Ascending aorta (tissue), 2 donors: Measurements from ENCODE around the gene SLCO3A1. TPM values are rescaled to one million over a fixed set of nuclear protein-coding genes. Genes with fewer than 3 reads are reported as not detected.

Source experiments
- DNase-seq, 2 donors: peaks; one replicate each; pipeline ENCODE4 v3.0.0-alpha.2; 2019; ENCODE audit warnings: low spot score in 2 of 2
- H3K27ac ChIP-seq, 2 donors: fragments of 200-600 bp; sonication (generic); one replicate each; pipeline ENCODE4 v1.5.1; 2016 to 2017; ENCODE audit warnings: mild to moderate bottlenecking in 1 of 2
- H3K27me3 ChIP-seq: fragments of 200-600 bp; sonication (generic); one replicate; pipeline ENCODE4 v1.5.1; 2017
- H3K36me3 ChIP-seq, 2 donors: fragments of 200-600 bp; sonication (generic); one replicate each; pipeline ENCODE4 v1.5.1; 2016
- H3K4me1 ChIP-seq, 2 donors: fragments of 200-600 bp; sonication (generic); one replicate each; pipeline ENCODE4 v1.5.1; 2016 to 2017; ENCODE audit warnings: mild to moderate bottlenecking in 1 of 2
- H3K4me3 ChIP-seq, 2 donors: fragments of 200-600 bp; sonication (generic); one replicate each; pipeline ENCODE4 v1.5.1; 2016 to 2017; ENCODE audit warnings: mild to moderate bottlenecking in 1 of 2
- H3K9me3 ChIP-seq, 2 donors: fragments of 200-600 bp; sonication (generic); one replicate each; pipeline ENCODE4 v1.5.1; 2016
- intact Hi-C: fragments of 100-400 bp; cut with DNase I; formaldehyde crosslinking; loops from one replicate; pipeline ENCODE4 v1.15.1; 2023
- total RNA-seq: library from RNA; depleted of rRNA; stranded (reverse); fragments of >200 nt; gene quantifications from one replicate; pipeline ENCODE4 v1.1.0, GENCODE V29; 2016
- TF ChIP-seq, protein P1 (sequence below), 3 experiments: fragments of 200-600 bp in 2 of 3; fragments of 450-650 bp in 1 of 3; sonication (generic) in 2 of 3; IDR thresholded peaks; one replicate each; pipeline ENCODE4 v1.5.1; 2016 to 2019; ENCODE audit warnings: antibody characterized with exemption in 3 of 3, mild to moderate bottlenecking in 1 of 3, moderate library complexity in 1 of 3

SLCO3A1 gene
- total RNA-seq, 1 donor from 2014 or later: 53.2 TPM

DNA sequence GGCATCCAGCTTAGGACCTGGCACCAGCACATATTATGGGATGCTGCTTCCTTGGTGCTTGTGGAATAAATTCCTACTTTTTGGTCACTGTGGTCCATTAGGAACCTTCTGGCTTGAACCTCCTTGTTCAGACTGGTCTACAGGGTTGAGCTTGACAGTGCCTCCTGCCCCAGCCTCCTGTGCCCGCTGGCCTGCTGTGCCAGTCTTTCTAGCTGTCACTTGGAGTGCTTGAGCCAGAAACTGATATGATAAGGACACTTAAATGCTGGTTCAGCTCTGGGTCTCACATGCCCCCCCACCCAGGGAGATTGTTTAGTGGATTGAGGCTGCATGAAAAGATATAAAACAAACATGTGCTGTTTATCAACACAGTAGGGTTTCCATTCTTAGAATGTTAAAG lies 147.8 kb downstream of the SLCO3A1 start:
- H3K27ac ChIP-seq: no peak overlapping the region
- TF ChIP-seq, protein P1, sequence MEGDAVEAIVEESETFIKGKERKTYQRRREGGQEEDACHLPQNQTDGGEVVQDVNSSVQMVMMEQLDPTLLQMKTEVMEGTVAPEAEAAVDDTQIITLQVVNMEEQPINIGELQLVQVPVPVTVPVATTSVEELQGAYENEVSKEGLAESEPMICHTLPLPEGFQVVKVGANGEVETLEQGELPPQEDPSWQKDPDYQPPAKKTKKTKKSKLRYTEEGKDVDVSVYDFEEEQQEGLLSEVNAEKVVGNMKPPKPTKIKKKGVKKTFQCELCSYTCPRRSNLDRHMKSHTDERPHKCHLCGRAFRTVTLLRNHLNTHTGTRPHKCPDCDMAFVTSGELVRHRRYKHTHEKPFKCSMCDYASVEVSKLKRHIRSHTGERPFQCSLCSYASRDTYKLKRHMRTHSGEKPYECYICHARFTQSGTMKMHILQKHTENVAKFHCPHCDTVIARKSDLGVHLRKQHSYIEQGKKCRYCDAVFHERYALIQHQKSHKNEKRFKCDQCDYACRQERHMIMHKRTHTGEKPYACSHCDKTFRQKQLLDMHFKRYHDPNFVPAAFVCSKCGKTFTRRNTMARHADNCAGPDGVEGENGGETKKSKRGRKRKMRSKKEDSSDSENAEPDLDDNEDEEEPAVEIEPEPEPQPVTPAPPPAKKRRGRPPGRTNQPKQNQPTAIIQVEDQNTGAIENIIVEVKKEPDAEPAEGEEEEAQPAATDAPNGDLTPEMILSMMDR (IDR thresholded peaks at IDR 0.05): no peak

DNA sequence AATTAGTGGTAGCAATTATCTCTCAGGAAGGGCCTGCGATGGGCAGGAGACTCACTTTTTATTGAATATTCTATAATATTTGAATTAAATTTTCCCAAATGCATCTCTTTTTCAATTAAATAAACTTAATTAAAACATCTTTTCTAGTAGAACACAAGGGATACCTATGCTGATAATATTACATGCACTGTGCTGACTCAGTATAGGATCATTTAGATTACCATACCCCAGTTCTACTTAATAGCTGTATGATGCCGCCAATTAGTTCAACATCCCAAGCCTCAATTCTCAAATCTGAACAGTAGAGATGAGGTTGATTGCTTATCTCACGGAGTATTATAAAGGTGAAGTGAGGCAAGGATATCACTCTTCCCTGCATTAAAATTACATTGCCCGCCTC lies 149.2 kb downstream of the SLCO3A1 start:
- H3K36me3 ChIP-seq: no peaks in the 10 kb centered on the region
- H3K4me3 ChIP-seq: no peak overlapping the region
- no peak overlapping the region for H3K27ac ChIP-seq
- H3K27me3 ChIP-seq: no peaks in the 10 kb centered on the region
- DNase-seq: no peak
- TF ChIP-seq, protein P1 (IDR thresholded peaks at IDR 0.05): no peak
- no peaks in the 10 kb centered on the region for H3K4me1 ChIP-seq
- intact Hi-C loops: no loop called here
- H3K9me3 ChIP-seq: no peaks in the 10 kb centered on the region

More for the DNA sequence above, 147.8 kb downstream of the SLCO3A1 start:
- Histone ChIP-seq H3K9me3 (no peaks in the 10 kb centered on the region), H3K4me1 (no peaks in the 10 kb centered on the region), H3K27me3 (no peaks in the 10 kb centered on the region), H3K4me3 (no peak overlapping the region), H3K36me3 (no peaks in the 10 kb centered on the region)
- no peak for DNase-seq
- intact Hi-C loops: no loop called here

DNA sequence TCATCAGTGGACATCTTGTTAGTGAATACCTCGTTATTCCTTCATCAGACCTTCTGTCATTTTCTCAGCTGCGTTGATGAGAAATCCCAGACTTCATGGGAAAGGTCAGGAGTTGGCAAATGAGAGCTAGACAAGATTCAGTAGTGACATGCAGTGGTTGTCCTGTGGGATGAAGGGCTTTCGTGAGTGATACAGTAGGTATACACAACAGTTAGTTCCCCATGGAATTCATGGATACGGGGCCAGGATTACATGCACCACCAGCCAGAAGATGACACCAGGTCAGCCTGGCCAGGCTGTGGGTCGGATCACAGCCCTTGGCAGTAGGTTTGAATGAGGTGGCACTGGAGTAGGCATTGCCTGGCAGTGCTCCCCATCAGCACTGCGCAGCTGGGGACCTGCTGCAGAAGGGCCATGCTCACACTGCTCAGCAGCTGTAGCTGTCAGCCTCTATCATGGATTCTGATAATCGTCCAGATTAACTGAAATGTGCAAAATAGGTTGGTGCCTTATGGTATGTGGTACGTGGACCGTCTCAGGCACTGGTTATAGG lies 150.1 kb downstream of the SLCO3A1 start:
- no peaks in the 10 kb centered on the region for H3K36me3 ChIP-seq
- H3K9me3 ChIP-seq: no peaks in the 10 kb centered on the region
- peaks cover 0 to 3% of the 10 kb centered on the region in 2 donors for H3K4me1 ChIP-seq
- H3K27ac ChIP-seq: no peak overlapping the region
- intact Hi-C loops: no loop called here
- H3K27me3 ChIP-seq: no peaks in the 10 kb centered on the region
- TF ChIP-seq, protein P1 (IDR thresholded peaks at IDR 0.05): no peak
- no peak overlapping the region for H3K4me3 ChIP-seq
- DNase-seq: no peak

DNA sequence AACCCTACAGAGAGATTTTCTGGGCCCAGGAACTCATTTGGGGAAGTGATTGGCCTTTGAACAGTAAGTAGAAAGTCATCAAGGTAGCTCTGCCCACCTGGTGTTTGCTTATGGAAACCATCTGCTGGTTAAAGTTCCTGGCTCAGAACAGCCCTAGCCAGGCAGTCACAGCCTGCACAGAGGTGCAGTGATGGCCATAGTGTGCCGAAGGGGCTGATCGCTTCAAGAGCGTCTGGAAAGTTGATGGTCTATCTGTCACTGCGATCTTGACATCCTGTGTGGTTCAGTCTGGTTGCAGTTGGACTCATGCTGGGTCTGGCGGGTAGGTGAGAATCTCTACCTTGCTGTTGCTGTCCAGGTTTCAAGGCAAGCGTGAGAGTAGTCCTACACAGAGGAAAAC lies 151.6 kb downstream of the SLCO3A1 start:
- Histone ChIP-seq H3K4me3 (no peak overlapping the region), H3K27me3 (no peaks in the 10 kb centered on the region), H3K4me1 (peaks cover 0 to 8% of the 10 kb centered on the region in 2 donors), H3K27ac (no peak overlapping the region), H3K9me3 (no peaks in the 10 kb centered on the region), H3K36me3 (no peaks in the 10 kb centered on the region)
- intact Hi-C loops: no loop called here
- DNase-seq: no peak
- TF ChIP-seq, protein P1 (IDR thresholded peaks at IDR 0.05): no peak

DNA sequence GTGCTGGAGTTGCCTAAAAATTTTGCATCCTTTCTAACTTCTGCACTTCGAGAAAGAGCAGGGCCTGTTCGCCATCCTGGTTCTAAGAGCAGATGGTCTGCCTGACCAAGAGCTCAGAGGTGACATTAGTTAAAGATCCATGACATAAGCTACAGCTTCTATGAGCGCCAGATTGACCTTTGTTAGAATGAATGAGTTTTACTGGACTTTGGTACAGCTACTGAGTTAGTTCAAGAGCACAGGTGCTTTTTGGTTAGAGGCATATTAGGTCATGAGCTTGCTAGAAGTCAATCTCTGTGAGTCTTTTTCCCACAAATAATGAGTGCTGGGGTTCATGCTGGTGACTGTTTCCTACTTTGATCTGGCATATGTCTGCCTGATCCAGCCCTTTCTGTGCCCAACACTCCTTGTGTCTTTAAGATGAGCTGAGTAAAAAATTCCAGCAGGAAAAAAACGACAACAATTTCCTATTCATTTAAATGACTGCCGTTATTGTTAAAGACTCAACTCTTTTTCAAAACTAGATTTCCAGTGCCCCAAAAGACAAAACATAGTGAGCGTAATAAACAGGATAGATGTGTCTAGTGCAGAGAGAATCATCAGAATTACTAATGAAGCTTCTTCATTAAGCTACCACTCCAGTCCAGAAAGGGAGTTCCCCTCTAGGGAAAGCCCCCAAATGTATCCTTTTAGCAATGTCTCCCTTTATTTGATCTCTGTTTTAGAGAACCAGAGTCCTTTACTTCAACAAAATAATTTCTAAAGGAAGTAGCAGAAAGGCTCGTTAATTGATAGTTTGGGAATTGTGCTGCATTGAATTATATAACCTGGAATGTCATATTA lies 152.9 kb downstream of the SLCO3A1 start:
- Histone ChIP-seq H3K27ac (no peak overlapping the region), H3K4me1 (peaks cover 0 to 9% of the 10 kb centered on the region in 2 donors), H3K27me3 (no peaks in the 10 kb centered on the region), H3K36me3 (no peaks in the 10 kb centered on the region), H3K4me3 (no peak overlapping the region), H3K9me3 (no peaks in the 10 kb centered on the region)
- TF ChIP-seq, protein P1 (IDR thresholded peaks at IDR 0.05): no peak
- intact Hi-C loops: no loop called here
- DNase-seq: no peak
